GM12878 (cell line): ENCODE results near the gene TSC22D4. TPM values are rescaled to one million over a fixed set of nuclear protein-coding genes. Genes with fewer than 3 reads are reported as not detected.

ENCODE experiments used
- ATF7 ChIP-seq: fragments of 450-650 bp; IDR thresholded peaks from 2 replicates; pipeline ENCODE4 v1.6.1; 2016; ENCODE audit warnings: low read depth, mild to moderate bottlenecking
- BHLHE40 ChIP-seq, 2 experiments: fragments of 450-650 bp in 1 of 2; IDR thresholded peaks; 2 replicates each; pipeline ENCODE4 v1.6.1; 2011 to 2017; ENCODE audit warnings: low read depth in 2 of 2, borderline replicate concordance in 1 of 2, improper control_type of control experiment in 1 of 2, low read length in 1 of 2, mild to moderate bottlenecking in 1 of 2
- CHD1 ChIP-seq: IDR thresholded peaks from 2 replicates; pipeline ENCODE4 v1.6.1; 2012; ENCODE audit warnings: low read depth, low read length, improper control_type of control experiment
- FOS ChIP-seq: IDR thresholded peaks from 3 replicates; pipeline ENCODE4 v1.6.1; 2011; ENCODE audit warnings: borderline replicate concordance; ENCODE audit not compliant: insufficient read length; ENCODE audit errors: extremely low read depth
- FOXK2 ChIP-seq: fragments of 450-650 bp; IDR thresholded peaks from 2 replicates; pipeline ENCODE4 v1.6.1; 2017; ENCODE audit warnings: mild to moderate bottlenecking, moderate library complexity
- FOXM1 ChIP-seq: IDR thresholded peaks from 2 replicates; pipeline ENCODE4 v1.6.1; 2012; ENCODE audit warnings: low read depth, mild to moderate bottlenecking, inconsistent platforms, low read length, moderate library complexity
- HDGF ChIP-seq: fragments of 450-650 bp; IDR thresholded peaks from 2 replicates; pipeline ENCODE4 v1.6.1; 2016; ENCODE audit warnings: antibody characterized with exemption
- KAT2A ChIP-seq: conservative IDR thresholded peaks from 2 replicates; pipeline ENCODE4 v1.6.1; 2011; ENCODE audit warnings: low read depth, low read length; ENCODE audit not compliant: control insufficient read depth
- MYC ChIP-seq: IDR thresholded peaks from 2 replicates; pipeline ENCODE4 v1.6.1; 2011; ENCODE audit warnings: mild to moderate bottlenecking, low read length, moderate library complexity, inconsistent platforms; ENCODE audit not compliant: insufficient read depth, insufficient replicate concordance, insufficient read length, severe bottlenecking
- NR2F1 ChIP-seq: fragments of 450-650 bp; conservative IDR thresholded peaks from 2 replicates; pipeline ENCODE4 v1.6.1; 2017; ENCODE audit warnings: mild to moderate bottlenecking
- PAX5 ChIP-seq: IDR thresholded peaks from 2 replicates; pipeline ENCODE4 v1.6.1; 2011; ENCODE audit warnings: low read depth, low read length, borderline replicate concordance
- RAD21 ChIP-seq: IDR thresholded peaks from 2 replicates; pipeline ENCODE4 v1.6.1; 2011; ENCODE audit warnings: mild to moderate bottlenecking, low read depth, low read length, moderate library complexity; ENCODE audit not compliant: insufficient read depth
- SREBF1 ChIP-seq: IDR thresholded peaks from 2 replicates; pipeline ENCODE4 v1.6.1; 2012; ENCODE audit warnings: mild to moderate bottlenecking, low read length
- SREBF2 ChIP-seq: IDR thresholded peaks from 2 replicates; pipeline ENCODE4 v1.6.1; 2012; ENCODE audit warnings: mild to moderate bottlenecking, low read length
- STAT3 ChIP-seq: IDR thresholded peaks from 2 replicates; pipeline ENCODE4 v1.6.1; 2011; ENCODE audit warnings: low read depth, low read length, improper control_type of control experiment
- TCF7 ChIP-seq: IDR thresholded peaks from 2 replicates; pipeline ENCODE4 v1.6.1; 2014; ENCODE audit warnings: antibody characterized with exemption, borderline replicate concordance
- ZNF217 ChIP-seq: fragments of 450-650 bp; IDR thresholded peaks from 2 replicates; pipeline ENCODE4 v1.6.1; 2017; ENCODE audit warnings: antibody characterized with exemption, mild to moderate bottlenecking
- ZSCAN29 ChIP-seq: fragments of 450-650 bp; IDR thresholded peaks from 2 replicates; pipeline ENCODE4 v1.6.1; 2017; ENCODE audit warnings: mild to moderate bottlenecking, moderate library complexity
- polyA plus RNA-seq, 11 experiments: library from polyadenylated mRNA; depleted of rRNA in 4 of 11; unstranded in 6 of 11; stranded (reverse) in 5 of 11; fragments of >200 nt; fragmentation: Nextera tagmentation in 4 of 11; fragmentation: Illumina TruSeq in 1 of 11; extraction: Ambion mirVana in 4 of 11; extraction: Trizol in 1 of 11; gene quantifications; 1 replicate in 1 of 11; 2 replicates in 10 of 11; pipeline versions ENCODE4 v1.2.1 to v1.2.3, GENCODE V29; 2011 to 2016; ENCODE audit warnings: inconsistent platforms in 2 of 11, missing spikeins in 2 of 11, low read depth in 1 of 11
- total RNA-seq, 4 experiments: library from RNA; depleted of rRNA in 3 of 4; stranded (reverse); fragments of >200 nt in 3 of 4; fragmentation: Illumina TruSeq in 1 of 4; extraction: Trizol in 1 of 4; gene quantifications; 2 replicates each; pipeline versions ENCODE4 v1.2.1 to v1.2.3, GENCODE V29; 2013 to 2021
- TF ChIP-seq, protein P1 (sequence below): fragments of 450-650 bp; conservative IDR thresholded peaks from 2 replicates; pipeline ENCODE4 v1.6.1; 2017; ENCODE audit warnings: mild to moderate bottlenecking, moderate library complexity
- TF ChIP-seq, protein P2 (sequence below): fragments of 450-650 bp; IDR thresholded peaks from 2 replicates; pipeline ENCODE4 v1.6.1; 2016; ENCODE audit warnings: mild to moderate bottlenecking
- TF ChIP-seq, protein P3 (sequence below): fragments of 450-650 bp; IDR thresholded peaks from 2 replicates; pipeline ENCODE4 v1.6.1; 2017; ENCODE audit warnings: mild to moderate bottlenecking, moderate library complexity
- TF ChIP-seq, protein P4 (sequence below): IDR thresholded peaks from 2 replicates; pipeline ENCODE4 v1.6.1; 2011; ENCODE audit warnings: low read depth, mild to moderate bottlenecking, low read length, moderate library complexity, borderline replicate concordance; ENCODE audit errors: extremely low read depth
- TF ChIP-seq, protein P5 (sequence below): fragments of 450-650 bp; IDR thresholded peaks from 2 replicates; pipeline ENCODE4 v1.6.1; 2017; ENCODE audit warnings: borderline replicate concordance

TSC22D4 gene
- total and polyA plus RNA-seq, 10 of the 15 experiments (the other 5 are each of a cell fraction or from before 2014, with no cell fraction given), result 0.50 to 65.7 (median 24.4) TPM

DNA sequence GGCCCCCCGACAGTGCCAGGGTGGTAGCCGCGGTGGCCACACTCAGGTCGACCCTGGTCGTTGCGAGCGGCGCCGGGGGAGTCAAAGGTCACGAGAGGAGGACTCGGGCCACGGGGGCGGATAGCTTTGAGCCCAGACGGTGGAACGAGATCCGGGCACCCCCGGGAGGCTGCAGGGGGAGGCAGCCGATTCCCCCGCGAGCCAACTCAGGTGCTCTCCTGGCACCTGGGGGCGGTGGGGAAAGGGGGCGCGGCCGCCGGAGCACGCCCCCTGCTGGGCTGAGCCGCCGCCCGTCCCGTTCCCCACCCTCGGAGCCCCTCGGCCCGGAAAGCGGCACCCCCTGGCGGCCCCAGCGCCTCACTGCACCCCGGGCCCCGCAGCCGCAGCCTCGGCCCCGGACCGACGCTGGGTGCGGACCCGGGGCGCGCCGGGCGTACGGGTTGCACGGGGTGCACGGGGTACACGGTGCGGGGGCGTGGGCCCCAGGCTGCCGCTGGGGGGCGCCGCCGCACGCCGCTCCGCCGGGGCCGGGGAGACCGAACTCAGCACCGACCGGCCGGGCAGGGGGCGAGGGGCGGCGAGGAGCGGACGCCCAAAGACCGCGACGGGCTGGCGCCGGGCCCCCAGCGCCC is 4.2 kb upstream of the TSC22D4 start (continued):
- TF ChIP-seq ZSCAN29, result 0 out of 2 replicates have a peak, but pooled peaks have one; percentile 55
- no peak for TF ChIP-seq PAX5
- peak; percentile 88 for TF ChIP-seq ZNF217
- peak in 1 of 2 experiments; percentile 80; a peak in 2 of 4 replicates for TF ChIP-seq BHLHE40 (IDR thresholded peaks at IDR 0.05; ENCODE audit: borderline replicate concordance in 1 of 2, low read depth in 2 of 2, low read length in 1 of 2)
- TF ChIP-seq MYC, result no peak
- TF ChIP-seq, protein P1, sequence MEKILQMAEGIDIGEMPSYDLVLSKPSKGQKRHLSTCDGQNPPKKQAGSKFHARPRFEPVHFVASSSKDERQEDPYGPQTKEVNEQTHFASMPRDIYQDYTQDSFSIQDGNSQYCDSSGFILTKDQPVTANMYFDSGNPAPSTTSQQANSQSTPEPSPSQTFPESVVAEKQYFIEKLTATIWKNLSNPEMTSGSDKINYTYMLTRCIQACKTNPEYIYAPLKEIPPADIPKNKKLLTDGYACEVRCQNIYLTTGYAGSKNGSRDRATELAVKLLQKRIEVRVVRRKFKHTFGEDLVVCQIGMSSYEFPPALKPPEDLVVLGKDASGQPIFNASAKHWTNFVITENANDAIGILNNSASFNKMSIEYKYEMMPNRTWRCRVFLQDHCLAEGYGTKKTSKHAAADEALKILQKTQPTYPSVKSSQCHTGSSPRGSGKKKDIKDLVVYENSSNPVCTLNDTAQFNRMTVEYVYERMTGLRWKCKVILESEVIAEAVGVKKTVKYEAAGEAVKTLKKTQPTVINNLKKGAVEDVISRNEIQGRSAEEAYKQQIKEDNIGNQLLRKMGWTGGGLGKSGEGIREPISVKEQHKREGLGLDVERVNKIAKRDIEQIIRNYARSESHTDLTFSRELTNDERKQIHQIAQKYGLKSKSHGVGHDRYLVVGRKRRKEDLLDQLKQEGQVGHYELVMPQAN, result peak; percentile 73
- peak; percentile 55 for TF ChIP-seq RAD21
- no peak for TF ChIP-seq CHD1
- TF ChIP-seq, protein P2, sequence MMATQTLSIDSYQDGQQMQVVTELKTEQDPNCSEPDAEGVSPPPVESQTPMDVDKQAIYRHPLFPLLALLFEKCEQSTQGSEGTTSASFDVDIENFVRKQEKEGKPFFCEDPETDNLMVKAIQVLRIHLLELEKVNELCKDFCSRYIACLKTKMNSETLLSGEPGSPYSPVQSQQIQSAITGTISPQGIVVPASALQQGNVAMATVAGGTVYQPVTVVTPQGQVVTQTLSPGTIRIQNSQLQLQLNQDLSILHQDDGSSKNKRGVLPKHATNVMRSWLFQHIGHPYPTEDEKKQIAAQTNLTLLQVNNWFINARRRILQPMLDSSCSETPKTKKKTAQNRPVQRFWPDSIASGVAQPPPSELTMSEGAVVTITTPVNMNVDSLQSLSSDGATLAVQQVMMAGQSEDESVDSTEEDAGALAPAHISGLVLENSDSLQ, result no peak
- TF ChIP-seq FOXK2, result no peak
- TF ChIP-seq, protein P3, sequence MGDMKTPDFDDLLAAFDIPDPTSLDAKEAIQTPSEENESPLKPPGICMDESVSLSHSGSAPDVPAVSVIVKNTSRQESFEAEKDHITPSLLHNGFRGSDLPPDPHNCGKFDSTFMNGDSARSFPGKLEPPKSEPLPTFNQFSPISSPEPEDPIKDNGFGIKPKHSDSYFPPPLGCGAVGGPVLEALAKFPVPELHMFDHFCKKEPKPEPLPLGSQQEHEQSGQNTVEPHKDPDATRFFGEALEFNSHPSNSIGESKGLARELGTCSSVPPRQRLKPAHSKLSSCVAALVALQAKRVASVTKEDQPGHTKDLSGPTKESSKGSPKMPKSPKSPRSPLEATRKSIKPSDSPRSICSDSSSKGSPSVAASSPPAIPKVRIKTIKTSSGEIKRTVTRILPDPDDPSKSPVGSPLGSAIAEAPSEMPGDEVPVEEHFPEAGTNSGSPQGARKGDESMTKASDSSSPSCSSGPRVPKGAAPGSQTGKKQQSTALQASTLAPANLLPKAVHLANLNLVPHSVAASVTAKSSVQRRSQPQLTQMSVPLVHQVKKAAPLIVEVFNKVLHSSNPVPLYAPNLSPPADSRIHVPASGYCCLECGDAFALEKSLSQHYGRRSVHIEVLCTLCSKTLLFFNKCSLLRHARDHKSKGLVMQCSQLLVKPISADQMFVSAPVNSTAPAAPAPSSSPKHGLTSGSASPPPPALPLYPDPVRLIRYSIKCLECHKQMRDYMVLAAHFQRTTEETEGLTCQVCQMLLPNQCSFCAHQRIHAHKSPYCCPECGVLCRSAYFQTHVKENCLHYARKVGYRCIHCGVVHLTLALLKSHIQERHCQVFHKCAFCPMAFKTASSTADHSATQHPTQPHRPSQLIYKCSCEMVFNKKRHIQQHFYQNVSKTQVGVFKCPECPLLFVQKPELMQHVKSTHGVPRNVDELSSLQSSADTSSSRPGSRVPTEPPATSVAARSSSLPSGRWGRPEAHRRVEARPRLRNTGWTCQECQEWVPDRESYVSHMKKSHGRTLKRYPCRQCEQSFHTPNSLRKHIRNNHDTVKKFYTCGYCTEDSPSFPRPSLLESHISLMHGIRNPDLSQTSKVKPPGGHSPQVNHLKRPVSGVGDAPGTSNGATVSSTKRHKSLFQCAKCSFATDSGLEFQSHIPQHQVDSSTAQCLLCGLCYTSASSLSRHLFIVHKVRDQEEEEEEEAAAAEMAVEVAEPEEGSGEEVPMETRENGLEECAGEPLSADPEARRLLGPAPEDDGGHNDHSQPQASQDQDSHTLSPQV, result peak; percentile 84
- TF ChIP-seq FOXM1, result no peak
- TF ChIP-seq, protein P4, sequence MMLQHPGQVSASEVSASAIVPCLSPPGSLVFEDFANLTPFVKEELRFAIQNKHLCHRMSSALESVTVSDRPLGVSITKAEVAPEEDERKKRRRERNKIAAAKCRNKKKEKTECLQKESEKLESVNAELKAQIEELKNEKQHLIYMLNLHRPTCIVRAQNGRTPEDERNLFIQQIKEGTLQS, result no peak
- TF ChIP-seq FOS, result no peak
- TF ChIP-seq, protein P5, sequence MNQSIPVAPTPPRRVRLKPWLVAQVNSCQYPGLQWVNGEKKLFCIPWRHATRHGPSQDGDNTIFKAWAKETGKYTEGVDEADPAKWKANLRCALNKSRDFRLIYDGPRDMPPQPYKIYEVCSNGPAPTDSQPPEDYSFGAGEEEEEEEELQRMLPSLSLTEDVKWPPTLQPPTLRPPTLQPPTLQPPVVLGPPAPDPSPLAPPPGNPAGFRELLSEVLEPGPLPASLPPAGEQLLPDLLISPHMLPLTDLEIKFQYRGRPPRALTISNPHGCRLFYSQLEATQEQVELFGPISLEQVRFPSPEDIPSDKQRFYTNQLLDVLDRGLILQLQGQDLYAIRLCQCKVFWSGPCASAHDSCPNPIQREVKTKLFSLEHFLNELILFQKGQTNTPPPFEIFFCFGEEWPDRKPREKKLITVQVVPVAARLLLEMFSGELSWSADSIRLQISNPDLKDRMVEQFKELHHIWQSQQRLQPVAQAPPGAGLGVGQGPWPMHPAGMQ, result no peak
- TF ChIP-seq SREBF2, result no peak
- TF ChIP-seq KAT2A, result no peak
- TF ChIP-seq NR2F1, result peak; percentile 99
- TF ChIP-seq SREBF1, result no peak
- TF ChIP-seq TCF7, result no peak
- TF ChIP-seq HDGF, result no peak
- no peak for TF ChIP-seq STAT3
- TF ChIP-seq ATF7, result no peak
